HEK293 (cell line): ENCODE results near the gene KCTD10.

Source experiments
- ZBTB11 ChIP-seq: fragments of 450-650 bp; formaldehyde crosslinking; conservative IDR thresholded peaks from 2 replicates; pipeline ENCODE4 v1.5.1; 2016; ENCODE audit warnings: low read depth, missing biosample characterization, missing genetic modification characterization
- ZNF830 ChIP-seq: fragments of 450-650 bp; IDR thresholded peaks from 2 replicates; pipeline ENCODE4 v1.5.0; 2018; ENCODE audit warnings: missing biosample characterization, missing genetic modification characterization, low read depth, mild to moderate bottlenecking, moderate library complexity
- TF ChIP-seq, protein P1 (sequence below): fragments of 450-650 bp; formaldehyde crosslinking; IDR thresholded peaks from 2 replicates; pipeline ENCODE4 v1.5.1; 2016; ENCODE audit warnings: missing biosample characterization, missing genetic modification characterization
- TF ChIP-seq, protein P2 (sequence below): fragments of 450-650 bp; formaldehyde crosslinking; optimal IDR thresholded peaks from 2 replicates; pipeline ENCODE3; 2016; ENCODE audit warnings: missing biosample characterization, mild to moderate bottlenecking, missing genetic modification characterization
- TF ChIP-seq, protein P3 (sequence below): fragments of 450-650 bp; formaldehyde crosslinking; IDR thresholded peaks from 2 replicates; pipeline ENCODE4 v1.5.1; 2016; ENCODE audit warnings: missing biosample characterization, missing genetic modification characterization
- TF ChIP-seq, protein P4 (sequence below): fragments of 450-650 bp; formaldehyde crosslinking; IDR thresholded peaks from 2 replicates; pipeline ENCODE4 v1.5.1; 2016; ENCODE audit warnings: missing biosample characterization, missing genetic modification characterization

DNA sequence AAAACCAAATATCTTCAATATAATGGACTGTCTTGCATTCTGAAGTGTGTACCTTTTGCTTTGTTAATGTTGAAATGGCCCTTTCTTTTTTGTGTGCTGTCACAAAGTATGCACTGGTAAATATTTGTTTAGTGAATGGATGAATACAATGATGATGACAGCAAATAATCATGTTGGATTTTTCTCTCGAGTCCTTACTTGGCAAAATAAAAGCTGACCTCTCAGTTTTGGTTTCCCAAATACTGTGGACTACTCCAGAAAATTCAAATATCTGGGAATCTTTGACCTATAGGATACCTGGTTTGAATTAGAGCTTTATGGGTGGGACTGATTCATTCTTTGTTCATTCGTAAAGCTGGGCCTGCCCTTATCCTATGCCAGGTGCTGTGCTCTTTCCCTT, 5.8 kb upstream of the KCTD10 start:
- TF ChIP-seq, protein P1, sequence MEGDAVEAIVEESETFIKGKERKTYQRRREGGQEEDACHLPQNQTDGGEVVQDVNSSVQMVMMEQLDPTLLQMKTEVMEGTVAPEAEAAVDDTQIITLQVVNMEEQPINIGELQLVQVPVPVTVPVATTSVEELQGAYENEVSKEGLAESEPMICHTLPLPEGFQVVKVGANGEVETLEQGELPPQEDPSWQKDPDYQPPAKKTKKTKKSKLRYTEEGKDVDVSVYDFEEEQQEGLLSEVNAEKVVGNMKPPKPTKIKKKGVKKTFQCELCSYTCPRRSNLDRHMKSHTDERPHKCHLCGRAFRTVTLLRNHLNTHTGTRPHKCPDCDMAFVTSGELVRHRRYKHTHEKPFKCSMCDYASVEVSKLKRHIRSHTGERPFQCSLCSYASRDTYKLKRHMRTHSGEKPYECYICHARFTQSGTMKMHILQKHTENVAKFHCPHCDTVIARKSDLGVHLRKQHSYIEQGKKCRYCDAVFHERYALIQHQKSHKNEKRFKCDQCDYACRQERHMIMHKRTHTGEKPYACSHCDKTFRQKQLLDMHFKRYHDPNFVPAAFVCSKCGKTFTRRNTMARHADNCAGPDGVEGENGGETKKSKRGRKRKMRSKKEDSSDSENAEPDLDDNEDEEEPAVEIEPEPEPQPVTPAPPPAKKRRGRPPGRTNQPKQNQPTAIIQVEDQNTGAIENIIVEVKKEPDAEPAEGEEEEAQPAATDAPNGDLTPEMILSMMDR = no peak
- TF ChIP-seq, protein P2, sequence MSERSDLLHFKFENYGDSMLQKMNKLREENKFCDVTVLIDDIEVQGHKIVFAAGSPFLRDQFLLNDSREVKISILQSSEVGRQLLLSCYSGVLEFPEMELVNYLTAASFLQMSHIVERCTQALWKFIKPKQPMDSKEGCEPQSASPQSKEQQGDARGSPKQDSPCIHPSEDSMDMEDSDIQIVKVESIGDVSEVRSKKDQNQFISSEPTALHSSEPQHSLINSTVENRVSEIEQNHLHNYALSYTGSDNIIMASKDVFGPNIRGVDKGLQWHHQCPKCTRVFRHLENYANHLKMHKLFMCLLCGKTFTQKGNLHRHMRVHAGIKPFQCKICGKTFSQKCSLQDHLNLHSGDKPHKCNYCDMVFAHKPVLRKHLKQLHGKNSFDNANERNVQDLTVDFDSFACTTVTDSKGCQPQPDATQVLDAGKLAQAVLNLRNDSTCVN (tag by site-specific recombination) = no peak
- TF ChIP-seq, protein P3, sequence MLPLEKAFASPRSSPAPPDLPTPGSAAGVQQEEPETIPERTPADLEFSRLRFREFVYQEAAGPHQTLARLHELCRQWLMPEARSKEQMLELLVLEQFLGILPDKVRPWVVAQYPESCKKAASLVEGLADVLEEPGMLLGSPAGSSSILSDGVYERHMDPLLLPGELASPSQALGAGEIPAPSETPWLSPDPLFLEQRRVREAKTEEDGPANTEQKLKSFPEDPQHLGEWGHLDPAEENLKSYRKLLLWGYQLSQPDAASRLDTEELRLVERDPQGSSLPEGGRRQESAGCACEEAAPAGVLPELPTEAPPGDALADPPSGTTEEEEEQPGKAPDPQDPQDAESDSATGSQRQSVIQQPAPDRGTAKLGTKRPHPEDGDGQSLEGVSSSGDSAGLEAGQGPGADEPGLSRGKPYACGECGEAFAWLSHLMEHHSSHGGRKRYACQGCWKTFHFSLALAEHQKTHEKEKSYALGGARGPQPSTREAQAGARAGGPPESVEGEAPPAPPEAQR (tag by site-specific recombination) = no peak
- TF ChIP-seq ZNF830 (tag by site-specific recombination) (no peak), ZBTB11 (tag by site-specific recombination) (no peak)
- TF ChIP-seq, protein P4, sequence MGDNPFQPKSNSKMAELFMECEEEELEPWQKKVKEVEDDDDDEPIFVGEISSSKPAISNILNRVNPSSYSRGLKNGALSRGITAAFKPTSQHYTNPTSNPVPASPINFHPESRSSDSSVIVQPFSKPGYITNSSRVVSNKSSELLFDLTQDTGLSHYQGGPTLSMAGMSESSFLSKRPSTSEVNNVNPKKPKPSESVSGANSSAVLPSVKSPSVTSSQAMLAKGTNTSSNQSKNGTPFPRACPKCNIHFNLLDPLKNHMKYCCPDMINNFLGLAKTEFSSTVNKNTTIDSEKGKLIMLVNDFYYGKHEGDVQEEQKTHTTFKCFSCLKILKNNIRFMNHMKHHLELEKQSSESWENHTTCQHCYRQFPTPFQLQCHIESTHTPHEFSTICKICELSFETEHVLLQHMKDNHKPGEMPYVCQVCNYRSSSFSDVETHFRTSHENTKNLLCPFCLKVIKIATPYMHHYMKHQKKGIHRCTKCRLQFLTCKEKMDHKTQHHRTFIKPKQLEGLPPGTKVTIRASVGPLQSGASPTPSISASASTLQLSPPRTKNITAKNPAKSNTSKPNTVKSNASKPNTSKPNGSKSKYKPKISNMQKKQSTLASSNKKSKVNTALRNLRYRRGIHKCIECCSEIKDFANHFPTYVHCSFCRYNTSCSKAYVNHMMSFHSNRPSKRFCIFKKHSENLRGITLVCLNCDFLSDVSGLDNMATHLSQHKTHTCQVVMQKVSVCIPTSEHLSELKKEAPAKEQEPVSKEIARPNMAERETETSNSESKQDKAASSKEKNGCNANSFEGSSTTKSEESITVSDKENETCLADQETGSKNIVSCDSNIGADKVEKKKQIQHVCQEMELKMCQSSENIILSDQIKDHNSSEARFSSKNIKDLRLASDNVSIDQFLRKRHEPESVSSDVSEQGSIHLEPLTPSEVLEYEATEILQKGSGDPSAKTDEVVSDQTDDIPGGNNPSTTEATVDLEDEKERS = no peak
